ENCODE measurements around the gene GPC5.

GRCh38 chr13:91384896-91385295, 13.5 kb upstream of the GPC5 start:
- TF ChIP-seq EZH2 (IDR thresholded peaks at IDR 0.05; ENCODE audit: insufficient read depth, poor library complexity, severe bottlenecking) = no peak
- TF ChIP-seq EZH2phosphoT487 (IDR thresholded peaks at IDR 0.05; ENCODE audit: insufficient read depth, low read depth) = no peak

All from GM23248 (cell line).